HG03066 (cell line): ENCODE measurements around the gene WAS.

ENCODE experiments used
- ATAC-seq: cut with Tn5 transposase; IDR thresholded peaks from one replicate; pipeline ENCODE4 v1.9.1; 2021; ENCODE audit warnings: low read depth; ENCODE audit not compliant: unreplicated experiment

WAS gene

DNA sequence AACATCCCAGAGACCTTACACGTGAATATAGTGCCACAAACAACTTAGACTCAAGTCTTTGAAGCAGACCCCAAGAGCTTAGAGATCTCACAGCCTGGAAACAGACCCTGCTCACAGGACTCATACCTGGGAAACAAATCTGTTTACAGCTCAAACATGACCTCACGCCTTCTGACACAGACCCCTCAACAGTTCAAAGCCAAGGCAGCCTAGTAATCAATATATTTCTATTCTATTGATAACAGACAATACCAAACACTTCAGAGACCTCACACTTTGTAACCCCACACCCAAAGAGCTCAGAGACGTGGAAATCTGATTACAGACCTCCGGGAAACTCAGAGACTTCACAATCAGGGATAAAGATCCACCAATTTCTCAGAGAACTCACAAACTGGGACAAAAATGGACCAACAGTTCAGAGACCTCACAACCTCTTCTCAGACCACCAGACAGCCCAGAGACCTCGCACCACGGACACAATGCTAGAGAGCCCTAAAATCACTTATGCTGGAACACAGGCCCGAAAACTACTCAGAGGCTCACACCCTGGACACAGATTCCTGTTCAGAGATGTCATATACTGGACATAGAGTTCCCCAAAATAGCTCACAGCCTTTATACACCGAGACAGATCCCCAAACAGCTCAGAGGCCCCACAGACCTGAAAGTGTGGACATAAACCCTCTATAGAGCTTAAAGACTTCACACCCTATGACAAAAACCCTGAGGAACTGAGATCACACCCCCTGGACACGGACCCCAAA lies 27.7 kb downstream of the WAS start:
- no peak for ATAC-seq

DNA sequence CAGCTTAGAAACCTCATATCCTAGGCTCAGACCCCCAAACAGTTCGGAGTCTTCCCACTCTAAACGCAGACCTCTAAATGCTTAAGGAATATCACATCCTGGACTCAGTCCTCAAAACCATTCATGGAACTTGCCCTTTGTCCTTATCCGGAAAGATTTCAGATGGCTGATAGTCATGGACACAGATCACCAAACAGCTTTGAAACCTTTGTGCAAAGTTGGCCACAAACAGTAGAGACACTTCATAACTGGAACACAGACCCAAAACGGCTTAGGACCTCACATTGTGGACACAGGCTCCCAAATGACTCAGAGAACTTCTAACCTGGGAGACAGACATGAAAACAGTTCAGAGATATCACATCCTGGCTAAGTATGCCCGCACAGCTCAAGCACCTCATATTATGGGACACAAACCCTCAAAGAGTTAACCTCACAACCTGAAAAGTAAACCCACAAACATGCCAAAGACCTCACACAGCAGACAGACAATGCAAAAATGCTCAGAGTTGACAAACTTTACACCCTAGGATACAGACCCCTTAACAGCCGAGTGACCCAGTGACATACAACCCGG lies 28.4 kb downstream of the WAS start:
- ATAC-seq, result no peak

DNA sequence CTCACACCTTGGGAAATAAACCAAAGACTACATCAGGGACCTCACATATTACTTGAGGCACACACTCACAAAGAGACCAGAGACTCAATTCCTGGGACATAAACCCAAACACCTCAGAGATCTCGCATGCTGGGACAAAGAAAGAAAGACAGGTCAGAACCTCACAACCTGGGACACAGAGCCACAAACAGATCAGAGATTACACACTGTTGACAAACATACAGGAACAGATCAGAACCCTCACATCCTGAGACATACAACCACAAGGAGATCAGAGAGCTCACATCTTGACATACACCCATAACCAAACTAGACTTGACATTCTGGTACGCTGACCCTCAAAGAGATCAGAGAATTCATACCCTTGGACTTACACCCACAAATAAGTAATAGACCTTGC lies 30.2 kb downstream of the WAS start:
- ATAC-seq, result no peak

DNA sequence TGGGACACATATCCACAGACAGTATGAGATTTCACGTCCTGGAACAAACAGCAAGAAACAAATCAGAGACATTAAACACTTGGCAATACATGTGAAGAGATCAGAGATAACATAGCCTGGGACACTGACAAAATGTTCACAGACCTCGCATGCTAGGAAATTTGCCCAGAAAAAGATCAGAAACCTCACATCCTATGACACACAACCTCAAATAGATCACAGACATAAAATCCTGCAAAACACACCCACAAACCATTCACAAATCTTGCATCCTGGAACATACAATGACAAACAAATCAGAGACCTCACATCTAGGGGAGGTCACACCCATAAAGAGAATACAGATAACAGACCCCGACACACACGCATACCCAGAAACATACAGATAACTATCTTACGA lies 31.0 kb downstream of the WAS start:
- no peak for ATAC-seq

DNA sequence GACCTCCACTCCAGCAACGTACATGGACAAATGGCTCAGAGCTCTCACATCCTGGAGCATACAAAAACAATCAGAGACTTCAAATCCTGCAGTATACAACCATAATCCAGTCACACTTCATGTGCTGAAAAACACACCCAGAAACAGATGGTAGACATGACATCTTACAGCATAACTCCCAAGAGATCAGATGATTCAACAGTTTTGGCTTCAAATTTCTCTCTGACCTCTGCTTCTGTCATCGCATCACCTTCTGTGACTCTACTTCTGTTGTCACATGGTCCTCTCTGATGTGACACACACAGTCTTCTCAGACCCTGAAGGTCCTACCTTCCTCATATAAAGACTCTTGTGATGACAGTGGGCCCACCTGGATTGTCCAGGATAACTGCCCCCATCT lies 31.5 kb downstream of the WAS start:
- ATAC-seq, result no peak

DNA sequence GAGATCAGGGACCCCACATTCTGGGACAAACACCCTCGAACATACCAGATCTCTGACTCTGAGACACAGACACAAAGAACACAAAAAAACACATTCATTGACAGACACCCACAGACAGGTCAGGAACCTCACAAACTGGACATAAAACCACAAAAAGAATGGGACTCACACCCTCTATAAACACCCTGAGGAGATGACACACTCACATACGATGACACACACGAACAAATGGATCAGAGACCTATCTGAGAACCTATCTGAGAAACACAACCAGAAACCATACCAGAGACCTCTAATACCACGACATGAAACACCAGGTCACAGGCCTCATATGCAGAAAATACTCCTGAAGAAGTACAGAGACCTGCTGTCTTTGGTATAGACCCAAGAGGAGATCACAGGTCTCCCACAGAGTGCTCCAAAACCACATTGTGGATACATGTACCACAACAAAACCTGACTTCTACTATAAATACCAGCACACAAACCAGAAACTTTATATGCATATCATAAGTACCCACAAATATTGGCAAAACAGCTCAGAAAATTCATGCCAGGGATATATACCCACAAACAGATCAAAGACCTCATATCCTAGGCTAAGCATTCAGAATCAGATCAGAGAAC lies 32.4 kb downstream of the WAS start:
- no peak for ATAC-seq

DNA sequence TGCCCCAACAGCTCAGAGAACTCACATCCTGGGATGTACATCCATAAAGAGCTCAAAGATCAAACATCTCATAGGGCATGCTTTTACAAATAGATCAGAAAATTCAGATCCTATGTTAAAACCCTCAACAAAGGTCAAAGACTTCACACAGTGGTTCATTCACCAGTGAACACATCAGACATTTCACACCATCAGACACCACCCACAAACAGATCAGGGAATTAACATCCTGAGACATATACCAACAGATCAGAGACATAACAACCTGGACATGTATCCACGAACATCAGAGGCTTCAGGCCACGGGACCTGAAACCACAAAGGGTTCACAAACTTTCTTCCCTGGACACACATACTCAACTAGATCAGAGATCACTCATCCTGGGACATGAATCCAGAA lies 36.4 kb downstream of the WAS start:
- no peak for ATAC-seq

DNA sequence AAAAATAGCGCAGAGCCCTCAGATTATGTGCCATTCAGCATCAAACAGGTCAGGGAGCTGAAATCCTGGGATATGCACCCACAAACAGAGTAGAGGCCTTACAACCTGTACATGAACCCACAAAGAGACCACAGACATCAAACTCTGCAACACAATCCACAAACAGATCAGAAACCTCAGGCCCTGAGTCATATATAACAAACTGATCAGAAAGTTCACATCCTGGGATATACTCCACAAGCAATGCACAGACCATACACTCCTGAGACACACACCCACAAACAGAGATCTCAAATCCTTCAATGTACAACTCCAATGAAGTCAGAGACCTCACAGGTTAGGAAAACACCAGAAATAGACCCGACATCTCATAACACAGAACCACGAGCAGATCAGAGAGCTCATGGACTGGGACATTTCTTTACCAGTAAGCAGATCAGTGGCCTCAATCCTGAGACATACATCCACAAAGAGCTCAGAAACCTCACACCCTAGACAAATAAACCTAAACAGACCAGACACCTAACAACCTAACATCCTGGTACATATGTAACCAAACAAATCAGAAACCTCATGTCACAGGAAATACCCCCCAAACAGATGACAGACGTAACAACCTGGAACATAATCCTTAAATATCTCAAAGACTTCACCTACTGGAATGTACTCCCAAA lies 37.1 kb downstream of the WAS start:
- no peak for ATAC-seq

DNA sequence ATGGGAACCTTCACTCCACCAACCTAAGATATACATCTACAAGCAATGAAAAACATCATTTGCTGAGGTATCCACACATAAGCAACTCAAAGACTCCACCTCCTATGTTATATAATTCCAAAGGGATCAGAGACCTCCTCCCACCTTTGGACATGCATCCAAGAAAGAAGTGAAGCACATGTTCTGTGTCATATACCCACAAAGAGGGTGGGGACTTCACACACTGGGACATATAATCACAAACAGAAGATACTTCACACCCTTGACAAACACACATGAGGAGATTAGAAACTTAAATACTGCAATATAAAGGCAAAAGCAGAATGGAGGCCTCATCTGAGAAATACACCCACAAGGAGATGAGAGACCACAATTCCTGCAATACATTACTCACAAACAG lies 38.3 kb downstream of the WAS start:
- ATAC-seq, result no peak

DNA sequence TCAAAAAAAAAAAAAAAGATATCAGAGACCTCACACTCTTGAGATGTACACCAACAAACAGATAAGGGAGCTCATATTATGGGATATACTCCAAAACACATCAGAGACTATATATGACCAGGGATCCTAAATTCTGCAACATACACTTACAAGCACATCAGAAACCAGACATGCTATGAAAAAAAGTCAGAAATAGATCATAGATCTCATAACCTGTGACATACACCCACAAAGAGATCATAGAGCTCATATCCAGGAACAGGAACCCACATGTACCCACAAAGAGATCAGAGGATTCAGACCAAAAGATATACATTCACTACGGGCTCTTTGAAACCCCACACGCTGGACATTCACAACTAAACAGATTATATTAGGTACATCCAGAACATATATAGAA lies 43.0 kb downstream of the WAS start:
- ATAC-seq, result no peak

DNA sequence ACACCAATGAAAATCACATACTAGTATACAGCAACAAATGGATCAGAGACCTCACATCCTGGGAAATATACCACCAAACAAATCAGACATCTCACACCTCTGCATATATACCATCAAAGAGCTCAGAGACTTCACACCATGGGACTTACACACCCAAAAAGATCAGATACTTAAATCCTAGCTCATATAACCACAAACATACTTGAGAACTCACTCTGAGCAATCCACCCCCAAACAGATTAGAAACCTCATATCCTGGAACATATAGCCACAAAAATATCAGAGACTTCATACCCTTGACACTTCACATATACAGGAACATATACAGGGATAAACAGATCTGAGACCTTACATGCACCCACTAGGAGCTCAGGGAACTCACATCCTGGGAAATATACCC lies 45.1 kb downstream of the WAS start:
- ATAC-seq, result no peak

DNA sequence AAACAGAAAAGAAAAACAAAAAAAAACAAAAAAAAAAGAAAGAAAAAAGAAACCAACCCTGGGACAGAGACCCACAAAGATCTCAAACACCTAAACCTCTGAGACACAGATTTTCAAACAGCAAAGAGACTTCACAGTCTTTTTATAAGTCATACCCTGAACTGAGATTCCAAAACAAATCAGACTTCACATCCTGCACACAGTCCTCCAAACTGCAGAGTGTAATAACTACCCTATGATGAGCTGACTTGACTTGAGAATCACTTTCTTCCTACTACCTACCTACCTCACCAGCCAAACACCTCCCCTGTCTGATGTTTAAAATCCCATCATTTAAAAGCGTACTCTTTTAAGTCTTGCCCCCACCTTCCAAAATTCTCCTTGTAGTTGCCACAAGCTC lies 52.7 kb downstream of the WAS start:
- ATAC-seq, result no peak

DNA sequence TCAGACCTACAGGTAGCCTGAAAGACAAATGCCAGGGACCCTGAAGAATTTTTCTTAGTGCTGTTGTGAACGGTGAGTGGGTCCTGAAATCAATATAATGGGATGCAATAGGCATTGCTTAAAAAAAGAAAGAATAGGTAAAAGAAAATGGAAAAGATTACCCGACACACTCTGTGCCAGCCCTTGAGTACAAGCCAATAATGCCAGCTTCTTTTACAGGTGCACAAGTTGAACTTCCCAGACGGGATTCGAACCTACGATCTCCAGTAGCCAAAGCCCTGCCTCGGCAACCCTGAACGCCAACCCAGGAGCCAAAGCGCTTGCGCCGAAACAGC lies 53.2 kb downstream of the WAS start:
- no peak for ATAC-seq

DNA sequence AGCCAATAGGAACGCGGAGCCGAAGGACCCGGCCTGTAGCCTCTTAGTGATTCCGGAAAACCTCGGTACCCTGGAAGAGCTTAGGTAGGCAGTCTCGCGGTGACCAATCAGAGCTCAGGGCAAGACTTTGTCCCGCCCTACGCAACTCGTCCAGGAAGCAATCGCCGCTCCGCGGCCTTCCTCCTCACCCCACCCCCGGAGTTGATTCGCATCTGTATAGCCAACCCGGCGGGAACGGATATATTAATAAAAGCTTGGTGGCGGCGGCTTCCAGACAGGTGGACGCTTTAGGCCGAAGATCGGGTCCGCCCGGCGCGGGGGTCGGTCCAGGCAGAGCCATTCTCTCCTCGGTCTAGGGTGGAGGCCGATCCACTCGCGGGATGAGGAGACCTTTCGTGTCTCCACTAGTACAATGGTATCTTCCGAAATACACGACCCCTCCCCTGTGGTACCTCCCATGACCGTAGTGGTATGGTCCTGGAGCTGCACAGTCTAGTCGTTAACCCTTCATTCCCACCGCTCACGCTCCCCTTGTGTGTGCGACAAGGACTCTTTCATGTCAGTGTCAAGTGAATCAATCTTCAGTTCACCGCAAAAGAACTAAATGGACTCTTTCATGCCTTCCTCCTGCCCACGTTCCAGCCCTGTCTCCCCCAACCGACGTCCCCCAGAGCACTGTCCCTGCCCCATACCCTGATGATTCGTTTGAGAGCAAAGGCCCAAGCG lies 53.8 kb downstream of the WAS start:
- ATAC-seq, result peak; percentile 97

DNA sequence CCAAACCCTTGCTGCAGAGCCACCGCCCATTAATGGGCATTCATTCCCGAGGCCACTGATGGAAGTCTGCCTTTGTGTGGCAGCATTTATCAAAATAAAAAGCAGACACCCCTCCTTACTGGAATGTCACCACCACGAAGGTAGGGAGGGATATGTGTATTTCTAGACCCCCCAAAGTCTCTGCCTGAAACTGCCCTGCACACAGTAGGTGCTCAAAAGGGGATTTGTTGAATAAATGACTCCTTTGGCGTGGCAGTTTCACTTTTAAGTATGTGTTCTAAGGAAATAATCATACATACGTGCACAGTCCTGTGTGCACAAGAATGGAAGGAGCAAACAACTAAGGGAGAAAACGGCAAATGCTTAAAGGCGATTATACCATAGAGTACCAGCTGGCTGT lies 54.3 kb downstream of the WAS start:
- ATAC-seq, result no peak
